ENCODE measurements around the gene PLPPR4. TPM values are rescaled to one million over a fixed set of nuclear protein-coding genes. Genes with fewer than 3 reads are reported as not detected.
"Not testable (repeated sequence)": the region's sequence is repeated elsewhere in the genome, so short reads cannot be mapped to it uniquely, and the experiment has no call there.

The PLPPR4 gene
- total RNA-seq, 1 donor from 2014 or later, result 1.5 TPM

DNA sequence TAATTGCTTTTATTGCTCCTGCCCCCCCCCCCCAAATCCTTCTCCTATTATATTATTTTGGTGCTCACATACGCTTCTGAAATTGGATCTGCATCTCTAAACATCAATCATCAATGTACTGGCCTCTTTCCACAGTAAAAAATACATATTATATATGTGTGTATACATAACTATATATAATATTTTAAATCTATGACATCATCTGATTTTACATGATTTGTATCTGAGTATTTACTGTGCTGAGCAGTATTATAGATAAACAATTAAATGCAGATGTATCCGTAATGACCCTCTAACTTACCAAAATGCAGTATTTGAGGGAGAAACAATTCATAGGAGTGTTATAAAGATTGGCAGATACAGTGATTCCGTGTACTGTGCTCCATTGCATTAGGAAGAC is 832 bp downstream of the PLPPR4 start:
- no peak for DNase-seq (ENCODE audit: extremely low read depth, low read depth, low spot score)

DNA sequence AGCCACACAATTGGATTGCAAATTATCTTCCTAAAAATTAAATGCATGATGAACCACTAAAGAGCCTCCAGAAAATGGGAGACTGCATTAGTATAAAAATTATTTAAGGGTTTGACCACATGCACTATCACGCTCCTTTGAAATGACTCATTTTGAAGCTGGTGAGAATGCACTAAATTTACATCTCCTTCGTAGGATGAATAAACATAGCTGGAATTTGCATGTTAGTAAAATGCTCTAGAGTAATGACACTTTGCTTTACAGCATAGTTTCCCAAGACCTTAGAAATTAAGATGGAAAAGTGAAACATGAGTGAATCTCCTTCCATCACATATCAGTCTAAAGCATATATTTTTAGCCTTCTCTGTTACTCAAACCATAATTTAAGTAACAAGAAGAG is 2.4 kb downstream of the PLPPR4 start:
- DNase-seq (ENCODE audit: extremely low read depth, low read depth, low spot score), result no peak

DNA sequence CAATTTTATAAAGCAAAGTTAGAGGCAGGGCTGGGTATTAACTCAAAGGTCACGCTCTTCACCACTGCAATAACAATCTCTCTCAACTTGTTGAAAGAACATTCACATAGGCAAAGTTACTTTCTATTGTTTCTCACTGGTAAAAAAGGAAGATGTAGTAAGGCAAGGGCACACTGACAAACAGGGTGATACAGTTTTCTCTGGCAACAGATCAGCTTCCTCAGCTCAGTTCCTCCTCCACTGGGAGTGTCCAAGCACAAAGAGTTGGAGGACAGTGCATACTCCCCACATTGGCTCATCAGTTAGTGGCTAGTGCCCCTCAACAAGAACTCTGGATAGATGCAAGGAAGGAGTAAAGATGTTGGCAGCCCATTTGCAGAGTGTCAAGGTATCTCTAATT is 3.7 kb downstream of the PLPPR4 start:
- no peak for DNase-seq (ENCODE audit: extremely low read depth, low read depth, low spot score)

DNA sequence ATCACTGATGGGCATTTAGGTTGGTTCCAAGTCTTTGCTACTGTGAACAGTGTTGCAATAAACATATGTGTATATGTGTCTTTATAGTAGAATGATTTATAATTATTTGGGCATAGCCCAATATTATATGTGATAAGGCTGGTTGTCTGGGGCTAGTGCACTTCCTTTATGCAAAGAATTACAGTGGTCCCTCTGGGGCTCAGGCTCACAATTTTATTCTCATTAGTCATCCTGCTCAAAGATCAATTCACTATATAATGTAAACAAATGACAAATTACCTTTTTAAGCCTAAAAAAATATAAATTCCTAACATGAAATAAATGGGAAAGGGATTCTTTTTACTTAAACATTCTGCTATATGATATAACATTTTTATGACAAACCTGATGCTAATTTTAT is 5.0 kb downstream of the PLPPR4 start:
- DNase-seq (ENCODE audit: extremely low read depth, low read depth, low spot score), result no peak

DNA sequence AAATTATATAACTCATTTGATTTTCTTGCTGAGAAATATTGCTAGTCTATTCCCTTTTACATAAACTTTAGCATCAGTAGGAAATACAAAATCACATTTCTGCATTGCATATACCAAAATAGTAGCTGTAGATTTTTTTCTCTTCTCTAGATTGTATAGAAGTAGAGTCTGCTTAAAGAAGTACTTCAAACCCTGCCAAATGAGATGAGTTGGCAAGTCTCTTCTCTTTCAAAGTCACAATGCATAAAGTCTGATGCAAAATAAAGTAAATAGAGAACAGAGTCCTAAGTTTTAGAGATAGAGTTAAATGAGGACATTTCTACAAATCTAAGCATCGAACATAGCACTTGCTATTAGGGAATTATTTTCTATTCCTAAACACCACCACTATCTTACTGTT is 6.4 kb downstream of the PLPPR4 start:
- DNase-seq (ENCODE audit: extremely low read depth, low read depth, low spot score), result no peak

DNA sequence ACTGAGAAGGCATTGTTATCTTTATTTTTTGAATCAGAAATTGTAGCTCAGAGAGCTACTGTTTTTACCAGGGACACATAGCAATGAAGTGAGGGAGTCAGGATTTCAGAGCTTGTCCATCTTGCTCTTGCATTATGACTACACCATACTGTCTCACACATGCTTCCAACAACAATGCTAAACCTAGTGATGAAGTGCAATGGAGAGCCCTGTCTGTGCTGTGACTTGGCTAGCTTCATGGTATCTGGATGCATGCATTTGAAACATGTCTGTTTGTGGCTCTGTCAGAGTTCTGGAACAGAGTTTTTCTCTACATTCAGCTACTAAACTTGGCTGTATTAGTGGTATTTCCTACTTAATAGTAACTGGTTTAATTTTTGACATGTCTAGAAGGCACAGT is 7.0 kb downstream of the PLPPR4 start:
- DNase-seq (ENCODE audit: extremely low read depth, low read depth, low spot score), result no peak

DNA sequence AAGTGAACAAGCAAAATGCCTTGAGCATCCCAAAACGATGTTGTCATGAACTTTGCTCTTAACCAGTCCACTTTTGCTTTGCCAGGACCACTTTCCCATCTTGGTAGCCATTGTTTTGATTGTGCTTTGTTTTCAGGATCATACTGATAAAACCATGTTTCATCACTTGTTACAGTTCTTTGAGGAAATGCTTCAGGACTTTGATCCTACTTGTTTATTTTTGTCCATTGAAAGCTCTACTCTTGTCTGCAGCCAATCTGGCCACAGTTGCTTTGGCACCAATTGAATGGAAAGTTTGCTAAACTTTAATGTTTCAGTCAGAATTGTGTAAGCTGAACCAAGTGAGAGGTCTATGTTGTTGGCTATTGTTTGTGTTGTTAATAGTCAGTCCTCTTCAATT is 12.8 kb downstream of the PLPPR4 start:
- DNase-seq (ENCODE audit: extremely low read depth, low read depth, low spot score), result no peak

DNA sequence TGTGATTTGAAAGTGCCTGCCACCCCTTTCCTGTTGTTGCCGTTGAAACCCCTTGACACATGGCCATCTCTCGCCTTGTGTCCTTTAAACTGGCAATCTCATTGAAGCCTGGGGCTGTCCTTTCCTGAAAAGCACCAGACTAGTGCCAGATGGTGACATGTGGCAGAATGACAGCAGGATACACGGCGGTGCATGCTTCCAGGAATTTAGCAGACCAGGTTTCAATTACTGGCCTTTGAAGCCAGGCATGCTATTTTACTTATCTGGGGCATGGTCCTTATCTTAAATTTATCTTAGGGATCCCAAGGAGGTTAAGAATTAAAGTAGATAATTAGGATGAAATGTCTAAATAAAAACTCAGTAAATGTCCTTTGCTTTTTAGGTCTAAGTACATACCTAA is 15.2 kb downstream of the PLPPR4 start:
- DNase-seq (ENCODE audit: extremely low read depth, low read depth, low spot score), result no peak

DNA sequence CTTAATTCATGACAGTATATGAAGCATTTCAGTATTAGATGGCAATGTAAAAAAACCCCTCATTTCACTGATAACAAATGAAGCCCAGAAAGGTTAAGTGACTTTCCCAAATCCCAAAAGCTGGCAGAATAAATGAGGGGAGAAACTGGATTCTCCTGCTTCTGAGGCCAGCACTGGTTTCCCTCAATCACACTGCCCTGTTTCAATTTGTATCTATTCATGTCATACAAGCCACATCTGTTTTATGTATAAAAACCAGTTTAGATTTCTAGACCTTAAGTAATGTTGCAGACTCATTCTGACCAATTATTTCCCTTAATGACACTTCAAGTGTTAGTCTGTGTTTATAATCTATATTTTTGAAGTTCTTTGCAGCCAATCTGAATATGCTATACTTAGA is 16.8 kb downstream of the PLPPR4 start:
- DNase-seq (ENCODE audit: extremely low read depth, low read depth, low spot score), result no peak

DNA sequence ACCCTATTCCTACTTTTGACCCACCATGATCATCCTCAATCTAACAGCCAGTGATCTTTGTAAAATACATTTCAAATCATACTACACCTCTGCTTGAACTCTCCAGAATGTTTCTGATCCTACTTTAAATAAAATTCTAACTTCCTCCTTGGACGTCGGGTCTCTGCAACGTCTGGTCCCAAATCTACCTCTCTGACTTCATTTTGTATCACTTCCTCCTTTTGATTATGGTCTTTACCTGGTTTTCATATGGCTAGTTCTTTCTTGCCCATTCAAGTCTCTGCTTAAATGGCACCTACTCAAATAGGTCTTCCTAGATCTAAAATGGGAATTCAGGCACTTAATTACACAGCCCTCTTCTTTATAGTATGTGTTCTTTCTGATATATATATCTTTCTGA is 18.2 kb downstream of the PLPPR4 start:
- no peak for DNase-seq (ENCODE audit: extremely low read depth, low read depth, low spot score)

DNA sequence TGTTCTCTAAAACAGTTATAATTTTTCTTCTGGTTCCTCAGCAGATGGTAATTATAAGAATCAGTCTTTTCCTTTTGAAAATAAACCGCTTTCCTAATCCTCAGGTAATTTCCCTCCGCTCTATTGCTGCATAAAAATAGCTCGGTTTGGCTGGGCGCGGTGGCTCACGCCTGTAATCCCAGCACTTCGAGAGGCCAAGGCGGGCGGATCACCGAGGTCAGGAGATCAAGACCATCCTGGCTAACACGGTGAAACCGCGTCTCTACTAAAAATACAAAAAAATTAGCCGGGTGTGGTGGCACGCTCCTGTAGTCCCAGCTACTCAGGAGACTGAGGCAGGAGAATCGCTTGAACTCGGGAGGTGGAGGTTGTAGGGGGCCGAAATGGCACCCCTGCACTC is 19.2 kb downstream of the PLPPR4 start:
- not testable (repeated sequence) for DNase-seq (ENCODE audit: extremely low read depth, low read depth, low spot score)

DNA sequence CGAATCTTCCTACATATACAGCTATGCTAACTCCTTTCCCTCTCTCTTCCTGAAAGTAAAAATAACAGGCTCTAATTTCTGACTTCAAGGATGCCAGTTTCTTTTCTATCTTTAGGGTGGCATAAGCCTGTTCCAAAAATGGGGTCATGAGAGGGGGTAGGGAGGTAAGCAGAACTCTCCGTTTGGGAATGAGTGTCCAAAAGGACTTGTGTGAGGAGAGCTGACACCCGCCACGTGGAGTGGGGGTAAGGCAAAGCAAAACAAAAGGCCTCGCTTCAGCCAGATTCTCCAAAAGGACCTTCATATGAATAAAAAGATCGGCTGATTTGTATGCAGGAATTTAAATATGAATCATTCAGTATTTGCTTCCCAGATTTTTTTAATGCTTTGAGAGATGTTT is 28.6 kb downstream of the PLPPR4 start:
- no peak for DNase-seq (ENCODE audit: extremely low read depth, low read depth, low spot score)

DNA sequence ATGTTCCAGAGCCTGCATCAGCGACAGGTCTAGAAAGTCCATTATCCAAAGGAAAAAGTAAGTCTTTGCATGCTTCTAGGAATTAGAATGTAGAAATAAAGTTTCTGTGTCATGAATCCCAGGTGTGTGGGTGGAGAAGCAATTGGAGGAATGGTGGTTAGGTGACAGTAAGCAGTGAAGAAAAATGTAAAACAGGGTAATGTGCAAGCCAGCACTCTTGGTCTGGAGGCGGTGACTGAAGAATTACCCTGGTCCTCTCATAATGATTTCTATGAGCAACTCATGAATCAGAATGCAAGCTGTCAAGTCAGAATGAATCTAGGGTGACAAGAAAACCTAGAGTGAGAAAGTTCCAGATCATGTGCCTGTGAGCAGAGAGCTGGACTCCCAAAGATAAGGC is 33.6 kb downstream of the PLPPR4 start:
- no peak for DNase-seq (ENCODE audit: extremely low read depth, low read depth, low spot score)

DNA sequence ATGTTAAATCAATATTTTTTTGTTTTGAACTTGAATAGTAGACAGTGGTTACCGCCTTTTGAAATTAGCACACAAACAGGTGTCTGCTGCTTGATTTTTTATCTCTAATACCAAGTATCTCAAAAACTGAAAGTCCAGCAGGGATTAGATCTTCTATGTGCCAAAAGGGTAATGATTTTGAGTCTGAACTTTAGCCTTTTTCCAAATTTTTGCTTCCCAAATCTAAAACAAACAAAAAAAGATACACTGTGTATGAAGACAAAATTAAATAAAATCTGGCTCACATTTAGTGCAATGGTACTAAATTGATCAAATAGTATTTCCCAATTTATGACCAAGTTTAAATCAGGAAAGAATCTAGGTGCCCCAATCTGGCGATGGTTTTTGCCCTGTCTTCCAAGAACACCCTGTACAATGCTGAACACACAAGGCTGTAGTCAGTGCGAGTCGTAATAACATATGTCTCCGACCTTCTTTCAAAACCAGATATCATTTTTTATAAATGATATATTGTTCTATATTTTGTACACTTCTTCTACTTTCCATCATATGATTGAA is 40.5 kb downstream of the PLPPR4 start:
- no peak for DNase-seq (ENCODE audit: extremely low read depth, low read depth, low spot score)

DNA sequence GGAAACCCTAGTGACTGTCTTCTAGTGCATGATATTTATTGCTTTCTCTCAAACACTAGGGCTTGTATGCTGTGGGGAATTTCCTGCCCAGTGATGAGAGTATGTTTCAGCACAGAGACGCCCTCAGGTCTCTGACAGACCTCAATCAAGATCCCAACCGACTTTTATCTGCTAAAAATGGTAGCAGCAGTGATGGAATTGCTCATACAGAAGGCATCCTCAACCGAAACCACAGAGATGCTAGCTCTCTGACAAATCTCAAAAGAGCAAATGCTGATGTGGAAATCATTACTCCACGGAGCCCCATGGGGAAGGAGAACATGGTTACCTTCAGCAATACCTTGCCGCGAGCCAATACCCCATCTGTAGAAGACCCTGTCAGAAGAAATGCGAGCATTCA is 41.3 kb downstream of the PLPPR4 start:
- DNase-seq (ENCODE audit: extremely low read depth, low read depth, low spot score), result no peak

DNA sequence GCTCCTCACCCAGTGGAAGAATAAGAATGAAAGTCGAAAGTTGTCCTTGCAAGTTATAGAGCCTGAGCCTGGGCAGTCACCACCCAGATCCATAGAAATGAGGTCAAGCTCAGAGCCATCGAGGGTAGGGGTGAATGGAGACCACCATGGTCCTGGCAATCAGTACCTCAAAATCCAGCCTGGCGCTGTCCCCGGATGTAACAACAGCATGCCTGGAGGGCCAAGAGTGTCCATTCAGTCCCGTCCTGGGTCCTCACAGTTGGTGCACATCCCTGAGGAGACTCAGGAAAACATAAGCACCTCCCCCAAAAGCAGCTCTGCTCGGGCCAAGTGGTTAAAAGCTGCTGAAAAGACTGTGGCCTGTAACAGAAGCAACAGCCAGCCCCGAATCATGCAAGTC is 41.8 kb downstream of the PLPPR4 start:
- DNase-seq (ENCODE audit: extremely low read depth, low read depth, low spot score), result no peak

DNA sequence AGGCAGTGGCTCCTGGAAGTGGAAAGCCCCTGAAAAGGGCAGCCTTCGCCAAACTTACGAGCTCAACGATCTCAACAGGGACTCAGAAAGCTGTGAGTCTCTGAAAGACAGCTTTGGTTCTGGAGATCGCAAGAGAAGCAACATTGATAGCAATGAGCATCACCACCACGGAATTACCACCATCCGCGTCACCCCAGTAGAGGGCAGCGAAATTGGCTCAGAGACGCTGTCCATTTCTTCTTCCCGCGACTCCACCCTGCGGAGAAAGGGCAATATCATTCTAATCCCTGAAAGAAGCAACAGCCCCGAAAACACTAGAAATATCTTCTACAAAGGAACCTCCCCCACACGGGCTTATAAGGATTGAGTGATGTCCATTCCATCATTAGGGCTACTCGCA is 42.4 kb downstream of the PLPPR4 start:
- DNase-seq (ENCODE audit: extremely low read depth, low read depth, low spot score), result no peak

DNA sequence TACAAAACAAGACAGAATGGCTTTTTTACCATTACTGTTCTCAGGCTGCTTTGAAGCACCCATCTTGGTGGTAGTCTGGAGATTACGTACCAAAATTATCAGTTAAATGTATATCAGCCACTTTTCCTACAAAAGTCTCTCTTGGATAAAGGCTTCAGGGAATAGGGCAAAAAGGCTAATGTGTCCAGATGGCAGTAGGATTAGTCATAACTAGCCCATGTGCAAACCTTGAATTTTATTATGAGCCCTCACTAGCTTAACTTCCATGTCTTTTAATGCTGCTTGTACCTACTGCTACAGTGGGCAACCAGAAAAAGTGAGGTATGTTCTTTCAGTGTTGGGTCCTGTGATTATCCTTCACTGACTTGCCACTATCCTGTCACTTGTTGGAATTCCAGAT is 51.0 kb downstream of the PLPPR4 start:
- DNase-seq (ENCODE audit: extremely low read depth, low read depth, low spot score), result no peak

DNA sequence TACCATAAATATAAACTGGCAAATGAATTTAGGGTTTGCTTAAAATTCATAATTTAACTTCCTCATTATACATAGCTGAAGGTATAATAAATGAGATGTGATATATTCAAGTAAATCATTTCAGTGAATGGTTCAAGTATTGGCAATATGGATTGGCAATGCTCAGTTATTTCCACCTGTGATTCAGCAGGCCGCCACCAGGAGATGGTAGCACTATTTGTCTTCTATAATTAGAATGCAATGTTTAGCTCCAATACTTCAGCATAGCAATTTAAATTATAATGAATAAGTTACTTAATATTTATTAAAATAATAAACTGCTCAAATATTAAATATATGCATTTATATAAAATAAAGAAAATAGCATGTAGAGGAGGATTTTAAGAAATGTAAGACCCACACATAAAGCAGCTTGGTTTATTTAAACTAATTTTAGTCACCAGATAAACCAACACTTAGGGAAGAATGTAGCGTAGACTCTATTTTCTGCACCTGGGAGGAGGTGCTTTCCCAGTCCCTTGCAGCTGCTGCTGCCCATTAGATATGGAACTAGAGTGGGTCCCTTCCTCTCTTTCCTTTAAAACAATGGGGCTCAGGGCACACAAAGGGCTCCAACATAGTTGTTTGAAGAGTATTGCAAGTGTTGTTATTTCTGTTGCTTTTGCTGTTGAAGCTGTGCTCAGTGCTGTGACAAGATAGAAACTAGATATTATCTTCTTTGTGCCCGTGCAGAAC is 62.1 kb downstream of the PLPPR4 start:
- DNase-seq (ENCODE audit: extremely low read depth, low read depth, low spot score), result no peak

DNA sequence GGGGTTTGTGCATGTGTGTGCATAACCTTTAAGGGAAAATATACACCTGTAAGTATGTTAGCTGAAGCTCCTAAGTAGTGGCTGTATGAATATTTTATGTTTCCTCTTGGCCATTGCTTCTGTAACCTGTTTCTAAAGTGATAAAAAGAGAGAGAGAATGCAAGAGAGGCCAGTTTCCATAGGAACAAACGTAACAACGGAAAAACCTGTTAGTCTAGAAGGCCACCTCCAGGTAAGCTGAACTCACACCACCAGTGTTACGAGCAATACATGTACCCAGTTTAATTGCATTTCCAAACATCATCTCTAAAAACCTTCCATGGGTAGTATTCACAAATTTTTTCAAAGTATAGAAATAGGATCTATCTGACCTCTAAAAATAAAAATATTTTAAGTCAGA is 63.1 kb downstream of the PLPPR4 start:
- no peak for DNase-seq (ENCODE audit: extremely low read depth, low read depth, low spot score)

DNA sequence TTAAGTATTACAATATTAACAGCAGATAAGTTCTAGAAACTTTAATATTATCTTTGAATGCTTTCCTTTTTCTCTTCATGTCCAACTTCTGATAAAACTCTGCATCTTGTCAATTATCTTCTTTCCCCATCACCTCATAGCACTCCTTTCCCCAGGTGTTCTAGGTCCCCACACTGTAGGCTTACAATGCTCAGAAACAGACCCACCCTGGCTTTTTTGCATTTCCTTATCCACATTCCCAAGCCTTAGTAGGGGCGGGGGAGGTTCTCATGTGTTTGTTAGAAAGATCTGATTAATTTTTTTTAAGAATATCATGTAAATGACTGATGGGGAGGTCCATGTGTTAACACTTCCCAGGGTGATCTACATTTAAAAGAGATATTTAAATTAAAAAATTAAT is 63.9 kb downstream of the PLPPR4 start:
- DNase-seq (ENCODE audit: extremely low read depth, low read depth, low spot score), result no peak

DNA sequence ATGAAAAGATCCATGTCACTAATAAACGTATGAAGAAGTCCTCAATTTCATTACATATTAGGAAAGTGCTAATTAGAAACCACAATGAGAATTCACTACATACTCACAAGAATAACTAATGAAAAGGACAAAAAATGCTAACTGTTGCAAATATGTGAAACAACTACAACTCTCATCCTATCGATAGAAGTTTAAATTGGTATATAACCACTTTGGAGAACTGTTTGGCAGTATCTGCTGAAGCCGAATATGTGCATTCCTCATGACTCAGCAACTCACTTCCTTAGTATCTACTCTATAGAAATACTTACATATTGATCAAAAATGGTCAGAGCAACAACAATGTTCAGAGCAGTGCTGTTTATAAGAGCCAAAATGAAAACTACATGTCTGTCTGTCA is 66.8 kb downstream of the PLPPR4 start:
- no peak for DNase-seq (ENCODE audit: extremely low read depth, low read depth, low spot score)

DNA sequence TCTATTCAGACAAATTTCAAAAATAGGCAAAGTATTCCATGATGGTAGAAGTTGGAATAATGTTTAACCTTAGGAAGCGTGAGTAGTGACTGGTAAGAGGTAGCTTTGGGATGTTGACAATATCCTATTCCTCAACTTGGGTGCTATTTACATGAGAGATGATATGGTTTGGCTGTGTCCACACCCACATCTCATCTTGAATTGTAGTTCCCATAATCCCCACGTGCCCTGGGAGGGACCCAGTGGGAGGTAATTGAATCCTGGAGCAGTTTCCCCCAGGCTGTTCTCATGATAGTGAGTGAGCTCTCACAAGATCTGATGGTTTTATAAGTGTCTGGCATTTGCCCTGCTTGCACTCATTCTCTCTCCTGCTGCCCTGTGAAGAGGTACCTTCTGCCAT is 67.3 kb downstream of the PLPPR4 start:
- no peak for DNase-seq (ENCODE audit: extremely low read depth, low read depth, low spot score)

Measured in glomerular endothelial cell (primary cell).